Thymus (tissue), 11 donors: Measurements from ENCODE around the gene PDIA6. TPM values are rescaled to one million over a fixed set of nuclear protein-coding genes. Genes with fewer than 3 reads are reported as not detected.

ENCODE experiments used
- DNase-seq, 9 donors: peaks; one replicate each; pipeline ENCODE4 v3.0.0-alpha.2; 2013; ENCODE audit warnings: low spot score in 9 of 9, low read depth in 6 of 9, missing footprints in 1 of 9
- H3K27ac ChIP-seq, 2 donors: one replicate each; pipeline ENCODE4 v1.5.1; 2013; ENCODE audit warnings: control low read depth in 1 of 2, low read depth in 1 of 2, low read length in 1 of 2, mild to moderate bottlenecking in 1 of 2, moderate library complexity in 1 of 2
- H3K27me3 ChIP-seq, 2 donors: one replicate each; pipeline ENCODE4 v1.5.1; 2013; ENCODE audit warnings: low read length in 1 of 2; ENCODE audit not compliant: control insufficient read depth in 2 of 2, insufficient read depth in 1 of 2
- H3K36me3 ChIP-seq, 2 donors: one replicate each; pipeline ENCODE4 v1.5.1; 2013; ENCODE audit warnings: low read length in 1 of 2, mild to moderate bottlenecking in 1 of 2, moderate library complexity in 1 of 2; ENCODE audit not compliant: control insufficient read depth in 2 of 2, insufficient read depth in 2 of 2
- H3K4me1 ChIP-seq, 2 donors: one replicate each; pipeline ENCODE4 v1.5.1; 2013; ENCODE audit warnings: low read length in 2 of 2; ENCODE audit not compliant: control insufficient read depth in 2 of 2, insufficient read depth in 2 of 2
- H3K4me3 ChIP-seq, 2 donors: one replicate each; pipeline ENCODE4 v1.5.1; 2013; ENCODE audit warnings: low read length in 2 of 2, control low read depth in 1 of 2, mild to moderate bottlenecking in 1 of 2
- H3K9me3 ChIP-seq, 2 donors: one replicate each; pipeline ENCODE4 v1.5.1; 2013; ENCODE audit warnings: low read length in 1 of 2, mild to moderate bottlenecking in 1 of 2; ENCODE audit not compliant: control insufficient read depth in 2 of 2, insufficient read depth in 1 of 2
- WGBS: extraction: QIAGEN DNeasy Blood & Tissue Kit; methylation state at CpG from one replicate; pipeline ENCODE4 v1.1.7; 2013; 5-methylcytosine and 5-hydroxymethylcytosine counted together
- polyA plus RNA-seq: library from polyadenylated mRNA; stranded (reverse); fragments of 200-250 nt; gene quantifications from one replicate; pipeline ENCODE4 v1.2.3, GENCODE V29; 2013
- total RNA-seq: library from RNA; stranded (reverse); fragments of 120-200 nt; gene quantifications from one replicate; pipeline ENCODE4 v1.2.4, GENCODE V29; 2013
- donor health status: healthy.

Gene PDIA6
- total and polyA plus RNA-seq, 2 donors, result 75.1 to 124 TPM

DNA sequence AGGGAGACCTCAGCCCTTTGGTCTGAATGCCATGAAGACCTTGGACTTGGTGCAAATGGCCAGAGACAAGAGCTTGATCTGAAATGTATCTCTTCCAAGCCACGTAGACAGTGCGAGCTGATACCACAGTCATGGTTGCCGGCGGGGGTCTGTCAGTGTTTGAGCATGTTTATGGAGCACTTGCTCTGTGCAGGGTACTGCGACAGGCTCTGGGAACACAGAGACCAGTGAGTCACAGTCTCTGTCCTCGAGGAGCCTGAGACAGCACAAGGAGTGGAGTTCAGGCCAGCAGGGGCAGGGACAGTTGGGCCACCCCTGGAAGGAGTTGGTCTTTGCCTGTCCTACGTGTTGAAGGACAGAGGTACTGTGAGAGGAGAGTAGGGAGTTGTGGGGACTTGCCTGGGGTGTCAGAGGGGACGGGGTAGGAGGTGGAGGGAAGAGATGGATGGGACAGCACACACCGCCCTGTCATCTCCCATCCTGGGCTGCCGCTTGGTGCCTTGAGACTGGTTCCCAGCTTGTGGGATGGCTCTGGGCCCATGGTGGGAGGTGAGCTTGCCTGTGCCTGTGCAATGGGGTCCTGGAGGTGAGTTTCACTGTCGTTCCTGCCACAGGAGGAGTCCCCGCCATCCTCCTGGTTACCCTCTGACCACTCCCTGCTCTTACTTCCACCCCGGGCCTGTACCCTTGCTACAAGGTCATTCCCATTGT is 51.6 kb downstream of the PDIA6 start:
- Histone ChIP-seq H3K4me3 (no peak overlapping the region), H3K27ac (no peak overlapping the region), H3K9me3 (no peaks in the 10 kb centered on the region), H3K4me1 (no peaks in the 10 kb centered on the region), H3K27me3 (peaks cover 2 to 8% of the 10 kb centered on the region in 2 donors), H3K36me3 (no peaks in the 10 kb centered on the region)
- WGBS, result 90% methylated on average over 13 of the region's 13 CpGs
- no peak for DNase-seq

DNA sequence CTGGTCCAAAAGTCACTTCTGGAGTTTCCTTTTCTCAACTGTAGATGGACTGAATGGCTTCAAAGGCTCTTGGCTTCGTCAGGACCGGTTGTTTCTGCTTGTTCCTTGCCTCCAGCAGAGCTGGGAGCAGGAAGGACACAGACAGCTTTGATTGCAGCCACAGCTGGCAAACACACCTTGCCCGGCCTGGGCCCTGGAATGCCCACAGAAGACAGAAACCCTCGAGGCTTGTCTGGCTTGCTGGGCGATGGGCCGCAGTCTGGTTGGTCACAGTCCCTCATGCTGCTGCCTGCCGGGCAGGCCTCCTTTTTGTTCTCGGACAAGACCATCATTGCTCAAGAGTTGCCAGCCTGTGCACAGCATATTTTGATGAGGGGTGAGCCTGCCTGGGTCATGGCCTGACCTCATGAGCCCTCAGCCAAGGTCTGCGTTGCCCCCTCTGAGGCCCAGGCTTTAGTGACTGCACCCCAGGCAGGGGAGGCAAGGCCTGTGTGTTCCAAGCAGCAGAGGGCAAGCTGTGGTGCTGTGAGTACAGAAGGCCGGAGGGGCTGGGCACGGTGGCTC is 53.4 kb downstream of the PDIA6 start:
- H3K27me3 ChIP-seq, result peaks cover 2 to 4% of the 10 kb centered on the region in 2 donors
- H3K9me3 ChIP-seq, result no peaks in the 10 kb centered on the region
- no peaks in the 10 kb centered on the region for H3K4me1 ChIP-seq
- 96% methylated on average over 11 of the region's 11 CpGs for WGBS
- H3K4me3 ChIP-seq, result no peak overlapping the region
- no peaks in the 10 kb centered on the region for H3K36me3 ChIP-seq
- DNase-seq, result no peak
- H3K27ac ChIP-seq, result no peak overlapping the region

DNA sequence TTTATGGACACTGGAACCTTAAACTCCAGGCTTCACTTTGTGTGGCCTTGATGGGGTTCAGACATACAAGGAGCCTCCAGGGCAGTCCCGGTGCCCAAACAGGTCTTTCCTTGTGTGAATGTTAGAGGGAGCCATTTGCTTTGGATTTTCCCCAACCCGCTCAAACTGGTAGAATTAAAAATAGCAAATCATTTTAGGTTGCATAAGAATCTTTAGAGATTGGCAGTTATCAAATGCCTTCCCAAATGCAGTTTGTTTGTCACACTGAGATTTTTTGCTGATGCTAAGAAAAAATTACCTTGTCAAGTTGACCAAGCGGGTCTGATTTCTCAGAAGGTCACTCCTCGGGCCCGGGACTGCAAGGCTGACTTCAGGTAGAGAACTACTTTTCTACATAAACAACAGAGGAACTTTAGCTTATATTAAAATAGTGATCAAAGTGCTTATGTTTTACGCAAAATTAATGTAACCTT is 54.7 kb downstream of the PDIA6 start:
- no peaks in the 10 kb centered on the region for H3K36me3 ChIP-seq
- peaks cover 0 to 2% of the 10 kb centered on the region in 2 donors for H3K27me3 ChIP-seq
- H3K4me1 ChIP-seq, result no peaks in the 10 kb centered on the region
- WGBS, result 96% methylated on average over 6 of the region's 6 CpGs
- DNase-seq, result no peak
- H3K9me3 ChIP-seq, result no peaks in the 10 kb centered on the region
- H3K4me3 ChIP-seq, result no peak overlapping the region
- no peak overlapping the region for H3K27ac ChIP-seq

GRCh38 chr2:10755621-10756020 is 57.0 kb downstream of the PDIA6 start:
- Histone ChIP-seq H3K9me3 (no peaks in the 10 kb centered on the region), H3K4me1 (no peaks in the 10 kb centered on the region), H3K27me3 (no peaks in the 10 kb centered on the region), H3K36me3 (no peaks in the 10 kb centered on the region), H3K4me3 (no peak overlapping the region), H3K27ac (no peak overlapping the region)
- DNase-seq, result no peak
- WGBS, result 88% methylated on average over 7 of the region's 7 CpGs

GRCh38 chr2:10753876-10754275 is 58.7 kb downstream of the PDIA6 start:
- DNase-seq, result no peak

GRCh38 chr2:10753156-10753555 is 59.4 kb downstream of the PDIA6 start:
- DNase-seq, result no peak
- 95% methylated on average over 7 of the region's 7 CpGs for WGBS
- Histone ChIP-seq H3K27ac (no peak overlapping the region), H3K4me3 (no peak overlapping the region), H3K9me3 (no peaks in the 10 kb centered on the region), H3K27me3 (peaks cover 0 to 2% of the 10 kb centered on the region in 2 donors), H3K36me3 (no peaks in the 10 kb centered on the region), H3K4me1 (no peaks in the 10 kb centered on the region)

More at GRCh38 chr2:10753876-10754275, 58.7 kb downstream of the PDIA6 start:
- no peaks in the 10 kb centered on the region for H3K4me1 ChIP-seq
- no peak overlapping the region for H3K27ac ChIP-seq
- no peaks in the 10 kb centered on the region for H3K9me3 ChIP-seq
- H3K4me3 ChIP-seq, result no peak overlapping the region
- 95% methylated on average over 8 of the region's 8 CpGs for WGBS
- peaks cover 0 to 2% of the 10 kb centered on the region in 2 donors for H3K27me3 ChIP-seq
- no peaks in the 10 kb centered on the region for H3K36me3 ChIP-seq

- 95% methylated on average over 5 of the region's 5 CpGs for WGBS
- H3K4me1 ChIP-seq, result no peaks in the 10 kb centered on the region
- H3K27ac ChIP-seq, result no peak overlapping the region
- no peaks in the 10 kb centered on the region for H3K36me3 ChIP-seq
- H3K27me3 ChIP-seq, result peaks cover 0 to 2% of the 10 kb centered on the region in 2 donors
- DNase-seq, result no peak
- H3K4me3 ChIP-seq, result no peak overlapping the region
- no peaks in the 10 kb centered on the region for H3K9me3 ChIP-seq
These were observed 60.3 kb downstream of the PDIA6 start for GRCh38 chr2:10752236-10752635.

DNA sequence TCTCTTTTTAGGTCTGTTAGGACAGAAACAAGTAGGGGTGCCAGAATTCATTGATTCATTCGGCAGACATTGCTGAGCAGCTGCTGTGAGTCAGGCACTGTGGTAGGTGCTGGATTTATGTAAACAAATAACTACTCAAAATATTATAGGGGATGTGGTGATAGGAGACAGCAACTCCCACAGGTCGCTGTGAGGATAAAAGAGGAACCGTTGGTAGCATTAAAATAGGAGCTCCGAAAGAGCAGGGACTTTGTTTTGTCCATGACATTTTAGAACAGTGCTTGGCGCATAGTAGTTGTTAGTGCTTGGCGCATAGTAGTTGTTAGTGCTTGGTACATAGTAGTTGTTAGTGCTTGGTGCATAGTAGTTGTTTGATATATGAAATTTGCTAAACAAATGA is 62.0 kb downstream of the PDIA6 start:
- H3K27ac ChIP-seq, result no peak overlapping the region
- peaks cover 0 to 2% of the 10 kb centered on the region in 2 donors for H3K27me3 ChIP-seq
- no peaks in the 10 kb centered on the region for H3K36me3 ChIP-seq
- DNase-seq, result no peak
- H3K9me3 ChIP-seq, result no peaks in the 10 kb centered on the region
- 85% methylated on average over 6 of the region's 6 CpGs for WGBS
- H3K4me1 ChIP-seq, result no peaks in the 10 kb centered on the region
- no peak overlapping the region for H3K4me3 ChIP-seq

DNA sequence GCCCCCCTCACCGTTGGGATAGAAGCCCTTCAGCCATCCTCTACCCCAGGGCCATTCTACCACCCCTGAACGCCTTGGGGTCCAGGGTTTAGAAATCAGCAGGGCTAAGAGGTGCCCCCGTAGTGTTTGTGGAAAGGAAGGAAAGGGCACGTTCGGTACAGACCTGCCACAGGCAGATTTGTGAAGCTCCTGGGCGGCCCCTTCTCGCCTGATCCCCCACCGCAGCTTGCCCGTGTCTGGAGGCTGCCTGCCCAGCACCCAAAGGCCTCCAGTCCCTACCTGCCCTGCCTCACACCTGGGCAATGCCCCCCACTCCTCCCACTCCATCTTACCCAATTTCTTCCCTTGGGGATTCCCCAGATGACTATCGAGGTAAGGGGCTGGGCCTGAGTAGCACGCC is 69.9 kb downstream of the PDIA6 start:
- no peaks in the 10 kb centered on the region for H3K27me3 ChIP-seq
- no peak overlapping the region for H3K27ac ChIP-seq
- no peak overlapping the region for H3K4me3 ChIP-seq
- DNase-seq, result no peak
- no peaks in the 10 kb centered on the region for H3K36me3 ChIP-seq
- WGBS, result 93% methylated on average over 11 of the region's 11 CpGs
- H3K4me1 ChIP-seq, result no peaks in the 10 kb centered on the region
- no peaks in the 10 kb centered on the region for H3K9me3 ChIP-seq
